T-helper 2 cell treated with Interferon-gamma antibody and Interleukin-4, amounts not matched to agents 5 μg/mL and 100 μg/mL, for 36 hours (primary cell): ENCODE measurements around the gene NKX3-2.

ENCODE experiments used
- DNase-seq: peaks from one replicate; pipeline ENCODE4 v3.0.0; 2021; ENCODE audit warnings: low spot score
- H3K27ac Mint-ChIP-seq: one replicate; pipeline ENCODE4 v1.8.0; 2021; ENCODE audit warnings: mild to moderate bottlenecking, mixed read lengths
- H3K27me3 Mint-ChIP-seq: one replicate; pipeline ENCODE4 v1.8.0; 2021; ENCODE audit warnings: low read depth, mixed read lengths
- H3K36me3 Mint-ChIP-seq: one replicate; pipeline ENCODE4 v1.8.0; 2021; ENCODE audit warnings: low read depth, mixed read lengths
- H3K4me1 Mint-ChIP-seq: one replicate; pipeline ENCODE4 v1.8.0; 2021; ENCODE audit warnings: low read depth, mixed read lengths
- H3K4me3 Mint-ChIP-seq: one replicate; pipeline ENCODE4 v1.8.0; 2022; ENCODE audit warnings: mild to moderate bottlenecking, moderate library complexity, mixed read lengths
- H3K9me3 Mint-ChIP-seq: one replicate; pipeline ENCODE4 v1.8.0; 2021; ENCODE audit warnings: mixed read lengths

Gene NKX3-2

DNA sequence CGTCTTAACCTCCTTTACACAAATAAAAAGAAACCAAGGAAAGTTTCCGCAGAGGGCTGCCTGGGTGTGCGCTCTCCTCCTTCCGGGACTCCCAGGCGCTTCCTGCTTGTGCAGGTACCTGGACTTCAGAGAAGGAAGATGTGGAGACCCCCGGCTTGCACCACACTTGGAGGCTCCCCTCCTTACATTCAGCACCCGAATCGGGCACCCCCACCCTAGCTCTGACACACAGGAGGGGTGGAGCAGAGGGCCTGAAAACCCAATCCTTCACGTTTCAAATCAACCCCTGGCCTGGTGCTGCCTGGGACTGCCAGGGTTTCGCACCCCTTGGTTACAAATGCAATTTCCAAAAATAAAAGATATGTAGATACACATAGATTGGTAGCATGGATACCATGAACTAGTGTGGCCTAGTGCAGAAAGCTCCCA lies 3.1 kb downstream of the NKX3-2 start:
- DNase-seq: no peak
- peaks cover 22% of the 10 kb centered on the region for H3K4me1 Mint-ChIP-seq
- no peak overlapping the region for H3K4me3 Mint-ChIP-seq
- H3K9me3 Mint-ChIP-seq: peaks cover 7% of the 10 kb centered on the region
- peaks cover 2% of the 10 kb centered on the region for H3K36me3 Mint-ChIP-seq
- no peak overlapping the region for H3K27ac Mint-ChIP-seq
- H3K27me3 Mint-ChIP-seq: peaks cover 82% of the 10 kb centered on the region

DNA sequence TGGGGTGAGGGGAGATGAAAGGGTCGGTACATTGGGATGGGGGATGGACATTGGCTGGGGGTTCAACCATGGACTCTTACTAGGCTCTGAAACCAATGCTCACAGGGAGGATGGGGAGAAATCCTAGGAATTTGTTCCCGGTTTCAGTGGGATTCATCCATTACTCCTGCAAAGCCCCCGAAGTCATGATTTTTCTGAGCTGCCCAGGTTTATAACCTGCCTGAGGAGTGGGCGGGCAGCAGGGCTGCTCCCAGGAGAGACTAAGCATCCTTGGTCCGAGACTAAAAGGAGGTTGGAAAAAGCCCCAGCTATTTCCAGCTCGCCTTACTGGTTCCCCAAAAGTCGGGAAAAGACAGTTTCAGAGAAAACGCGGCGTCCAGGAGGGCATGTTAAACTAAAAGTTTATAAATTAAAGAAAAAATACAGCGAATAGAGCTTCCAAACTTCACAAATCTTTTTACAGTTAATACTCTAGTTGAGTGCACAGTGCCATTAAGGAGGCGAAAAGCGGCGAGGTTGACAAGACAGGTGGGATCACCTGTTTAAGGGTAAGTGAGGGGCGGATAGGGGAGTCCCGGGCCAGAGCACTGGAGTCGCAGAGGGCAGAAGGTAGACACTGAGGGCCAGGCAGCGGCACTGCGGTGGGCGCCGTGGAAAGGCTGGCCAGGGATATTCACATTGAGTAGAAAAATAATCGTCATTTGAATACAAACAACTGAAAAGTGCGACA lies 3.7 kb downstream of the NKX3-2 start:
- DNase-seq: no peak
- Mint-ChIP-seq H3K4me1 (peaks cover 19% of the 10 kb centered on the region), H3K27me3 (peaks cover 84% of the 10 kb centered on the region), H3K9me3 (peaks cover 7% of the 10 kb centered on the region), H3K4me3 (peak overlapping the region; percentile 34), H3K36me3 (peaks cover 2% of the 10 kb centered on the region), H3K27ac (no peak overlapping the region)

DNA sequence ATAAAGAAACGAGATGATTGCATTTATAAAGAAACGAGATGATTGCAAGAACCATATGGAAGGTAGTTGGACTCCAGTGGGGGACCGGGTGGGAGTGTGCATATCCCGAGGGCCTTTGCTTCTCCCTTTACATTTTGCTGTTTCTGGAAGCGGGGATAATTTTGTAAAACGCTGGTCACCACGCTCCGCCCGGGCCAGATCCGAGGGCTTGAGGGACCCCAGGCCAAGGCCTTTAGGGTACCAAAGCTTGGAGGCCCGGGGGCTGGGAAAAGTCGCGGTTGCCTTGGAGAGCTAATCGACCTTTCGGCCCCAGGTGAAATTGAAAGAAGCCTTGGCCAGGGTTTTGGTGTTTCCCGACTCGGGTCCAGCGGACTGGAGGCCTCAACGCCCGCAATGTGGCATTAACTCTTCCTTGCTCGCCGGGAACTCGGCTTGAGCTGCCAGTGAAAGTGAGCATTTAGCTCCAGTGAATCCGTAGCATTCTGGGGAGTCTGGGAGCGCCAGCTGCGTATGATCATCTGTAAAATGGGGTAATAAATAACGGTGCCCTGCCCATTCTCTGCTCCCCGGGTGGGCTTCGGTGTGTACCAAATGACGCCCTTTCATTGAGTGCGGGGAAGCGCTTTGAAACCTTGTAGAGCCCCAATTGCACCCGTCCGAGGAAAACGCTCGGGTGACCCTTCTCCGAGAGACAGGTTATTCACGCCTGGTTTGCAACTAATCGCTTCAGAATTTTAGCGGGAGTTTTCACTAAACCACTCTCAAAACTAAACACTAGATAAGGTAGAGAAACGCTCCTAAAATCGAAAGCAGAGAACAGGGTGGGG lies 4.5 kb downstream of the NKX3-2 start:
- no peak for DNase-seq
- peaks cover 85% of the 10 kb centered on the region for H3K27me3 Mint-ChIP-seq
- H3K4me3 Mint-ChIP-seq: no peak overlapping the region
- H3K9me3 Mint-ChIP-seq: peaks cover 7% of the 10 kb centered on the region
- H3K36me3 Mint-ChIP-seq: peaks cover under 1% of the 10 kb centered on the region
- peaks cover 14% of the 10 kb centered on the region for H3K4me1 Mint-ChIP-seq
- peak overlapping the region; percentile 31 for H3K27ac Mint-ChIP-seq

DNA sequence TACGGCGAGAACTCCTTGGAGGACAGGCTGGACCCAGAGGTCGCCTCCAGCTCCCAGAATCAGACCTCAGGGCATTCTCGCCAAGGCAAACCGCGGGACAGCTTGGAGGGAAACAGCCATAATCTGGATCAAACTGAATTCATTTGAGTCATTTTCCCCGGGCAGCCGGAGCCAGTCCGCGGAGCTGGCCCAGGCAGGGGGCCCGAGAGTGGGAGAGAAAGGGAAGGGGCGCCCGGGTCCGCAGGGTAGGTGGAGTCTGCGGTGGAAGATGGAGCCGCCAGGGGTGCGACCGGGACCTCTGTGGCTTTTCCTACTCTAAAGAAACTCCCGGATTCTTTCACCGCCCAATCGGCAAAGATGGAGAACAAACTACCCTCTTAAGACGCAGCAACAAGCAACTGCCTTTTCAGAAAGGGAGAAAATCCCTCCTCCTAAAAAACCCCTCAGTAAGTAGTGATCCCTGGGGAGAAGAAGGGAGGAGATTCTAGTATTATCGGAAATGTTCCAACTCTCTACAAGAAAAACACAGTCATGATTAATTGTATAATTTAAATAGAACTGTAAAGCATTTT lies 5.2 kb downstream of the NKX3-2 start:
- Mint-ChIP-seq H3K27me3 (peaks cover 91% of the 10 kb centered on the region), H3K4me1 (peaks cover 14% of the 10 kb centered on the region), H3K9me3 (peaks cover 7% of the 10 kb centered on the region), H3K27ac (no peak overlapping the region), H3K36me3 (no peaks in the 10 kb centered on the region), H3K4me3 (peak overlapping the region; percentile 26)
- DNase-seq: no peak

DNA sequence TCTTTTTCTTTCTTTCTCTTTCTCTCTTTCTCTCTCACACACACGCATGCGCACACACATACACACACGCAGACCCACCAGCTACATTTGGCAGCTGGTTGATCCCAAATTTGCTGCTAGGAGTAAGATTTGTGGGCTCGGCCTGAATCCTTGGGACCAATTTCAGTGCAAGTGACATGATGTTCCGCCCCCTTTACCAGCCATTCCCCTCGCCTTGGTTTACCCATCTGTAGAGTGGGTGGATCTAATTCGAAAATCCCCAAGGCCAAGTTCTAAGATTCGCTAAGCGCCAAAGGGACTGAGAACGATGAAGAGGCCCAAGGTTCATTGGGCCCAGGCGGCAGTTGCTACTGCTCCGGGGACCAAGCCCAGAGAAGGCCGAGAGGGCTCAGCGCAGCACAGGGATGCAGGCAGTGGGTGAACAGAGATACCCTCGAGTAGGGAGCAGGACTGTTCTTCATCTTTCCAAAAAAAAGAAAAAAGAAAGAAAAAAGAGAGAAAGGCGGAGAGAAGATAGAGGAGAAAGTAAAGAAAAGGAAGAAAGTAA lies 5.8 kb downstream of the NKX3-2 start:
- H3K36me3 Mint-ChIP-seq: no peaks in the 10 kb centered on the region
- H3K4me3 Mint-ChIP-seq: no peak overlapping the region
- DNase-seq: no peak
- H3K27ac Mint-ChIP-seq: peak overlapping the region; percentile 50
- peaks cover 7% of the 10 kb centered on the region for H3K9me3 Mint-ChIP-seq
- H3K27me3 Mint-ChIP-seq: peaks cover 95% of the 10 kb centered on the region
- H3K4me1 Mint-ChIP-seq: peaks cover 14% of the 10 kb centered on the region

DNA sequence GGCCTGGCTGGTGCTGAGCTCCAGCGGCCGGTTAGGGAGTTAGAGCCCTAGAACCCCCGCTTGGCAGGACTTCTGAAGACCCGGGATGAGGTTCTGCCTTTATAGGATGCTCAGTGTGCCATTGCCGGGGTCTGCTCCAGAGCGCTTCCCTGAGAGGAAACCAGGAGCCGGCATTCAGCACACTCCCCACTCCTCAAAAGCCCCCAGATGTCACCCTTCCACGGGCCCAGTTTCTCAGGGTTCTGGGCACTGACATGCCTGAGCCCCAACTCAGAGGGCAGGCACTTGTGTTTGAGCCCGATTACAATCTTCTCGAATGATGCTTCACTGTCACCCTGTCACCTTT lies 6.5 kb downstream of the NKX3-2 start:
- H3K27ac Mint-ChIP-seq: no peak overlapping the region
- peaks cover 7% of the 10 kb centered on the region for H3K9me3 Mint-ChIP-seq
- DNase-seq: no peak
- H3K27me3 Mint-ChIP-seq: peaks cover 95% of the 10 kb centered on the region
- H3K4me1 Mint-ChIP-seq: peaks cover 12% of the 10 kb centered on the region
- no peak overlapping the region for H3K4me3 Mint-ChIP-seq
- H3K36me3 Mint-ChIP-seq: no peaks in the 10 kb centered on the region

DNA sequence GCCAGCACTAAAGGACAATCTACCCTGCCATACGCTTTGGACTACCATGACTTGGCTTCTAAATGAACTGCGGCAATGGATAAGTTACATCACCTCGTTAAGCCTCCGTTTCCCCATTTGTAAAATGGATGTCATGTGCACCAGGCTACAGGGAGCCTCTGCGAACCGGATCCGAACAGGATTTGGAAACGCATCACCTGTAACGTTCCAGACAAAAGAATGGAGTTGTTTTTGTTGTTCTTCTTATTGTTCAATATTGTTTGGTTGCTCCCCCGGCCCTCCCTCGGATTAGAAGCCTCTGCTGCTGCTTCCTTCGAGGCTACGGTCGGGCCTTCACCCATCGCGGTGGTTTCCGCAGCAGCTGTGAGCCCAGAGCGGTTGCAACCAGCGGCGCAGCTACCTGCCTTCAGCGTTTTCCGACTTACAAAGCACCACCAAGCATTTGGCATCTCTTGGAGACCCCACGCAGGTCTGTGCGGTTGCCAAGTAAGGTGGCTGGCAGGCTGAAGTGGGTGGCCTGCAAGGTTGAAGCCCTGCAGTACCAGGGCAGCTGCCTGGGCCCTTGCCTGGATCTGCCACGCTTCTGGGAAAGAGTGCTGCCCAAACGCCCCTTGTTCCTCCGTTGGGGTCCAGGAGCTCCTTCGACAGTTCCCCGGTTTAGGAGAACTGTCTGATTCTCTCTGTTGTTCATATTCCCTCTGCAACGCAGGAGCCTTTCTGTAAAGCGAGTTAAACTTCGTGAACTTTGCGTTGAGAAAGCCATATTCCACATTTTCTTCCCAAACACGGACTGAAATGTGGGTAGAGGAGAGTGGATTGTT lies 7.1 kb downstream of the NKX3-2 start:
- DNase-seq: no peak
- Mint-ChIP-seq H3K36me3 (no peaks in the 10 kb centered on the region), H3K4me3 (no peak overlapping the region), H3K9me3 (peaks cover 7% of the 10 kb centered on the region), H3K27me3 (peaks cover 97% of the 10 kb centered on the region), H3K27ac (peak overlapping the region; percentile 26), H3K4me1 (peaks cover 12% of the 10 kb centered on the region)

DNA sequence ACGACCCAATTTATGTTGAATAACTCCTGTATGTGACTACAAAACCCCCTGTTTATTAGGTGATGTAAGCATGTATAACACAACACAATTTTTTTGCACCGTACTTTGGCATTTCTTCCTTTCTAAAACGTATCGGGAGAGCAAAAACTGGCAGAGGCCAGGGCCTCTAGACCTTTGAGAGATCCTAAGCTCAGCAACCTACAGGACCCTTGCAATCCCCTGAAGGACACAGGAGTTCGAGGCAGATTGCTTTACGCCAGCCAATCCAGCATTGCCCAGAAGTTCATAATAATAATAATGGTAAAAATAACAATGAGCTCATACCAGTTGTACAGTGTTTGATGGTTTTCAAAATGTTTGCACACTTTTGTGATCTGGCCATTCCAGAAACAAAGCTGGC lies 7.7 kb downstream of the NKX3-2 start:
- Mint-ChIP-seq H3K4me3 (no peak overlapping the region), H3K4me1 (peaks cover 12% of the 10 kb centered on the region), H3K27me3 (peaks cover 97% of the 10 kb centered on the region), H3K27ac (peak overlapping the region; percentile 31), H3K9me3 (peaks cover 7% of the 10 kb centered on the region), H3K36me3 (no peaks in the 10 kb centered on the region)
- DNase-seq: no peak

DNA sequence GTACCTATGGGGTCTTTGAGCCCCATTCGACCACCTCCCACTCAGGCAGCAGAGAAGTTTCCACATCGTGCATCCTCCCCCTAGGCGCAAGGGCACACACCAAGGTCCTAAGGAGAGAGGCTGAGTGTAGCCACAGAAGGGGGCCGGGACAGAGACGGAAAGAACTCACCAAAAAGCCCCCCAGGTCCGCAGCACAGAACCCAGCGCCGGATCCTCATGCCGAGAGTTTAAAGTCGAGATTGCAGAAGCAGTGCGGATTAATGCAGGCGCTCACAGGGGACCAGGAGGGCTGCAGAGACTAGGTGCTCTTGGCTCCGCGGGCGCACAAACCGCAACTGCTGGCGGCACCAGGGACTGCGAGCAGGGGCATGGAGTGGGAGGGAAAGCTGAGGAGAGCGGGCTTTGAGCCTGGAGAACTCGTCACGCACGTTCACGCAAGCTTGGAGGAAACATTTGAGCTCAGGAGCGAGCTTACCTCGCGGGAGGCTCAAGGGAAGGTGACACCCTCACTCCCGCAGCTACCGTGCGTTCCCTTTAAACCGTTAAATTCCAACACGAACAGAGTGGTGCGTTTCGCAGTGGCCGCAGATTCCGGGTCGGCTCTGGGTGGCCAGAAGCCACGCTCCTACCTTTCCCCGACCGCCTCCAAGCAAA lies 8.5 kb downstream of the NKX3-2 start:
- peaks cover 13% of the 10 kb centered on the region for H3K4me1 Mint-ChIP-seq
- peaks cover 4% of the 10 kb centered on the region for H3K36me3 Mint-ChIP-seq
- H3K9me3 Mint-ChIP-seq: peaks cover 7% of the 10 kb centered on the region
- H3K27me3 Mint-ChIP-seq: peaks cover 97% of the 10 kb centered on the region
- H3K27ac Mint-ChIP-seq: no peak overlapping the region
- no peak overlapping the region for H3K4me3 Mint-ChIP-seq
- DNase-seq: no peak

DNA sequence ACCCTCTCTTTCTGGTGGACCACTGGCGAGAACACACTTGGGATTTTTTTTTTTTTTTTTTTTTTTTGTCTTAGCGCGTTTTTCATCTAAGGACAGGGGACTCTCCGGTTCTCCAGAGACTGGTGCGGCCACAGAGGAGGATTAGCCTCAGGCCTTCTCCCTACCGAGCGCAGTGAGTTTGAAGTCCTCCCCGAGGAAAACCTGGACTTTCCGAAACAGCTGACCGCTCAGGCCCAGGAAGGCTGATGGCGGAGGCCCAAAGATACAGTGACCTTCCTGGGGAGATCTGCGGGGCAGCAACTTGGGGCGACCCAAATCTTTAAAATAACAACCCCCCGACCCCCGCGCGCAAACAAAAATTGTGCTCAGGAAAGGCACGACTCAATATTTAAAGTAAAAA lies 9.2 kb downstream of the NKX3-2 start:
- Mint-ChIP-seq H3K4me1 (peaks cover 11% of the 10 kb centered on the region), H3K27me3 (peaks cover 97% of the 10 kb centered on the region), H3K36me3 (peaks cover 4% of the 10 kb centered on the region), H3K4me3 (no peak overlapping the region), H3K9me3 (peaks cover 7% of the 10 kb centered on the region), H3K27ac (no peak overlapping the region)
- DNase-seq: no peak

DNA sequence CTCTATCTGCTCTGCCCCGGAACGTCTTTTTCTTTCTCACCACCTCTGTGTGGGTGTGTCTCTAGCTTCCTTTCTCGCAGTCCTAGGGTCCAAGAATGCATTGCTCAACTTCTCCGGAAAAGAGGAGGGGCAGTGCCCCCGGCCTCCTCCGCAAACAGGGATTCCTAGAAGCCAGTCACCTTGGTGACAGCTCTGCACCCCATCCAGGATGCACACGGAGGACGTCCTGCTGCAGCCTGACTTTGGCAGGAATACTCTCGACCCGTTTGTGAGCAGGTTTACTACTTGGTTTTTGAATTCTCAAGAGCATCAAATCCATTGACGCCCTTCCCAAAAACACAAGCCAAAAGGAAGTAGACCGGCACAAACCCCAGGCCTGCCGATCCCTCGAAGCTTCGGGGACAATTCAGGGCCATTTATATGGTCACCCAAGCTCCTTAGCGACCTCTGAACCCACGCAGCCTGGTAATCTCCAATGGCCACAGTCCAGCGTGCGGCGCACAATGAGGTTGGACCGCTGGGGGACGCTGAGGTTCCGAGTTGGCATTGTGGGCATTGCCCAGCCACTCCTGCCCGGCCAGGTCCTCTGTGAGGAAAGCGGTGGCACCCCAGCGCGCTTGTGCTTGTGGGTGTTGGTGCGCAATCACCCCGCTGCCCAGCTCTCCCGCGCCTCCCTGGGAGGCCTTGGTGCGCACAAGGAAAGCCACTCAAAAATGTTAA lies 9.8 kb downstream of the NKX3-2 start:
- peaks cover 11% of the 10 kb centered on the region for H3K4me1 Mint-ChIP-seq
- no peak for DNase-seq
- H3K27ac Mint-ChIP-seq: peak overlapping the region; percentile 15
- H3K4me3 Mint-ChIP-seq: no peak overlapping the region
- H3K36me3 Mint-ChIP-seq: peaks cover 4% of the 10 kb centered on the region
- peaks cover 7% of the 10 kb centered on the region for H3K9me3 Mint-ChIP-seq
- peaks cover 98% of the 10 kb centered on the region for H3K27me3 Mint-ChIP-seq

DNA sequence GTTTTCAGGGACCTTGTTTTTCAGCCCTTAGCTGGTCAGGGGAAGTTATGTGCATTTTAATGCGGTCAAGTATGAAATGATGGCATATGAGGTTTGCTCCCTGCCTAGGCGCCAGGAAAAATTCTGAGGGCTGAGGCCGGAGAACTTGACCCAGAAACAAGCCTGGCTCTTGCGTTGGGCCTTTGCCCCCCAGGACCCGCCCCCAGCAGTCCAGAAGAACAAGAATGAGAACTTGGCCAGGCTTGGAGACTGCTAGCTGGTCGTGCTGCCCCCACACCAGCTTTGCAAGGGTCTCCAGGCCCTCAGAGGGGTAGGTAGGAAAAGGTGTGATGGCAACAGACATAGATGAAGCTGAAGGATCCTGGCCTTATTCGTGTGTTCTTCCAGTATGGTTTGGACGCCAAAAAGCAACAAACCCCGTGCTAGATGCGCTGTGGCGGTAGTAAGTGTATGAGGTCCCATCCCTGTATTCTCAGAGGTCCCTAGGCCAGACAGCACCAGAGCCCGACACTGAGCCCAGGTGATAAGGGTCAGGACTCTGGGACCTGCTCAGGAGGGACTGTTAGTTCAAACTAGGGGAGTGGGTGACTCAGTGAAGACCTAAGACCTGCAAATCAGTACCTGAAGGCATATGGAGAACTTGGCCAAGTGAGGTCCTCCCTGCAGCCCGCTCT lies 10.5 kb downstream of the NKX3-2 start:
- Mint-ChIP-seq H3K4me3 (no peak overlapping the region), H3K4me1 (peaks cover 12% of the 10 kb centered on the region), H3K27me3 (peaks cover 98% of the 10 kb centered on the region), H3K27ac (peak overlapping the region; percentile 15), H3K9me3 (peaks cover 7% of the 10 kb centered on the region), H3K36me3 (peaks cover 4% of the 10 kb centered on the region)
- no peak for DNase-seq
